Measurements from ENCODE around the gene PRKAA1. TPM values are rescaled to one million over a fixed set of nuclear protein-coding genes. Genes with fewer than 3 reads are reported as not detected.
A peak's percentile ranks its signal among the peaks of the same experiment; 100 is the strongest.
"Not testable (repeated sequence)": the region's sequence is repeated elsewhere in the genome, so short reads cannot be mapped to it uniquely, and the experiment has no call there.

Gene PRKAA1
- total RNA-seq, 1 donor from 2014 or later: 29.9 TPM

- intact Hi-C loops (cut with DNase I): no loop called here
- DNase-seq: no peak
- no peak for ATAC-seq (ENCODE audit: poor library complexity)
Measured at GRCh38 chr5:40828021-40828631, 30.0 kb upstream of the PRKAA1 start.

- DNase-seq: no peak
- no peak for ATAC-seq (ENCODE audit: poor library complexity)
- intact Hi-C loops (cut with DNase I): no loop called here
Measured at GRCh38 chr5:40827188-40827977, 29.2 kb upstream of the PRKAA1 start.

- DNase-seq (no peak), ATAC-seq (ENCODE audit: poor library complexity) (no peak)
- intact Hi-C loops (cut with DNase I): no loop called here
Measured at GRCh38 chr5:40826489-40827187, 28.5 kb upstream of the PRKAA1 start.

GRCh38 chr5:40825461-40826043, 27.4 kb upstream of the PRKAA1 start:
- DNase-seq; intact Hi-C loops (cut with DNase I); ATAC-seq (ENCODE audit: poor library complexity): not testable (repeated sequence)

GRCh38 chr5:40823459-40823858, 25.3 kb upstream of the PRKAA1 start:
- DNase-seq (no peak), ATAC-seq (ENCODE audit: poor library complexity) (no peak)
- intact Hi-C loops (cut with DNase I): no loop called here

- ATAC-seq (ENCODE audit: poor library complexity) (no peak), DNase-seq (no peak)
- intact Hi-C loops (cut with DNase I): no loop called here
Measured at GRCh38 chr5:40813698-40814281, 15.6 kb upstream of the PRKAA1 start.

GRCh38 chr5:40812125-40812524, 14.0 kb upstream of the PRKAA1 start:
- DNase-seq: no peak
- intact Hi-C loops (cut with DNase I): no loop called here
- ATAC-seq (ENCODE audit: poor library complexity): no peak

GRCh38 chr5:40801771-40802562, 3.8 kb upstream of the PRKAA1 start:
- intact Hi-C loops (cut with DNase I): no loop called here
- DNase-seq (no peak), ATAC-seq (ENCODE audit: poor library complexity) (no peak)

GRCh38 chr5:40799258-40799657, 1.1 kb upstream of the PRKAA1 start:
- ATAC-seq (ENCODE audit: poor library complexity) (no peak), DNase-seq (no peak)
- intact Hi-C loops (cut with DNase I): no loop called here

- intact Hi-C loops (cut with DNase I): no loop called here
- no peak for ATAC-seq (ENCODE audit: poor library complexity)
Measured at GRCh38 chr5:40798801-40799210, 632 bp upstream of the PRKAA1 start.

GRCh38 chr5:40797273-40798011, 732 bp downstream of the PRKAA1 start:
- ATAC-seq (ENCODE audit: poor library complexity): peak; percentile 68
- DNase-seq: peak; percentile 88
- intact Hi-C loops (cut with DNase I): no loop called here

More at GRCh38 chr5:40798801-40799210, 632 bp upstream of the PRKAA1 start:
- no peak for DNase-seq

- DNase-seq: no peak
- intact Hi-C loops (cut with DNase I): no loop called here
- ATAC-seq (ENCODE audit: poor library complexity): peak; percentile 38
Measured at GRCh38 chr5:40796487-40796889, 1.7 kb downstream of the PRKAA1 start.

- ATAC-seq (ENCODE audit: poor library complexity); DNase-seq; intact Hi-C loops (cut with DNase I): not testable (repeated sequence)
Measured at GRCh38 chr5:40794877-40795276, 3.3 kb downstream of the PRKAA1 start.

- DNase-seq; intact Hi-C loops (cut with DNase I); ATAC-seq (ENCODE audit: poor library complexity): not testable (repeated sequence)
Measured at GRCh38 chr5:40794340-40794739, 3.8 kb downstream of the PRKAA1 start.

- ATAC-seq (ENCODE audit: poor library complexity); intact Hi-C loops (cut with DNase I); DNase-seq: not testable (repeated sequence)
Measured at GRCh38 chr5:40792691-40793090, 5.5 kb downstream of the PRKAA1 start.

- DNase-seq: no peak
- ATAC-seq (ENCODE audit: poor library complexity): no peak
- intact Hi-C loops (cut with DNase I): no loop called here
Measured at GRCh38 chr5:40791715-40792139, 6.4 kb downstream of the PRKAA1 start.

- intact Hi-C loops (cut with DNase I): no loop called here
- ATAC-seq (ENCODE audit: poor library complexity): no peak
- DNase-seq: no peak
Measured at GRCh38 chr5:40790947-40791593, 7.1 kb downstream of the PRKAA1 start.
